Neuron (in vitro differentiated cells): ENCODE results near the gene DENND5B.
"Not testable (repeated sequence)": the region's sequence is repeated elsewhere in the genome, so short reads cannot be mapped to it uniquely, and the experiment has no call there.

ENCODE experiments used
- H2AFZ ChIP-seq: one replicate; pipeline ENCODE4 v1.6.1; 2013; ENCODE audit warnings: low read depth, mild to moderate bottlenecking, inconsistent platforms, low read length, moderate library complexity
- H3K27me3 ChIP-seq: one replicate; pipeline ENCODE4 v1.6.1; 2013; ENCODE audit warnings: low read length; ENCODE audit not compliant: insufficient read depth
- H3K36me3 ChIP-seq: one replicate; pipeline ENCODE4 v1.6.1; 2013; ENCODE audit warnings: low read length; ENCODE audit not compliant: insufficient read depth
- H3K4me1 ChIP-seq: one replicate; pipeline ENCODE4 v1.6.1; 2013; ENCODE audit warnings: low read length; ENCODE audit not compliant: insufficient read depth
- H3K4me3 ChIP-seq: 2 replicates; pipeline ENCODE4 v1.5.1; 2013; ENCODE audit warnings: mild to moderate bottlenecking, low read length, moderate library complexity
- H3K9me3 ChIP-seq: one replicate; pipeline ENCODE4 v1.6.1; 2013; ENCODE audit warnings: low read length

DENND5B gene

GRCh38 chr12:31506515-31507306 lies 84.2 kb downstream of the DENND5B start:
- H3K36me3 ChIP-seq, result no peaks in the 10 kb centered on the region
- H3K4me1 ChIP-seq, result peaks cover 3% of the 10 kb centered on the region
- no peak overlapping the region for H3K4me3 ChIP-seq
- peaks cover 5% of the 10 kb centered on the region for H3K9me3 ChIP-seq
- H2AFZ ChIP-seq, result no peak overlapping the region
- no peaks in the 10 kb centered on the region for H3K27me3 ChIP-seq

- H3K4me1 ChIP-seq, result peaks cover 3% of the 10 kb centered on the region
- H3K4me3 ChIP-seq, result no peak overlapping the region
- no peaks in the 10 kb centered on the region for H3K27me3 ChIP-seq
- H2AFZ ChIP-seq, result no peak overlapping the region
- peaks cover 1% of the 10 kb centered on the region for H3K36me3 ChIP-seq
- peaks cover 5% of the 10 kb centered on the region for H3K9me3 ChIP-seq
These were observed 86.2 kb downstream of the DENND5B start for GRCh38 chr12:31504625-31505222.

- H2AFZ ChIP-seq, H3K4me3 ChIP-seq, H3K4me1 ChIP-seq, H3K36me3 ChIP-seq, H3K27me3 ChIP-seq, H3K9me3 ChIP-seq: not testable (repeated sequence)
These were observed 89.9 kb downstream of the DENND5B start for GRCh38 chr12:31501014-31501413.

- Histone ChIP-seq H2AFZ (no peak overlapping the region), H3K27me3 (no peaks in the 10 kb centered on the region), H3K4me1 (no peaks in the 10 kb centered on the region), H3K9me3 (no peaks in the 10 kb centered on the region), H3K36me3 (peaks cover 13% of the 10 kb centered on the region), H3K4me3 (no peak overlapping the region)
These were observed 91.4 kb downstream of the DENND5B start for GRCh38 chr12:31499567-31499966.

- no peaks in the 10 kb centered on the region for H3K4me1 ChIP-seq
- H3K27me3 ChIP-seq, result no peaks in the 10 kb centered on the region
- no peaks in the 10 kb centered on the region for H3K9me3 ChIP-seq
- H2AFZ ChIP-seq, result no peak overlapping the region
- H3K36me3 ChIP-seq, result peaks cover 19% of the 10 kb centered on the region
- no peak overlapping the region for H3K4me3 ChIP-seq
These were observed 92.5 kb downstream of the DENND5B start for GRCh38 chr12:31498424-31498823.

- Histone ChIP-seq H3K4me1 (peaks cover 16% of the 10 kb centered on the region), H3K36me3 (peaks cover 23% of the 10 kb centered on the region), H3K27me3 (no peaks in the 10 kb centered on the region), H3K9me3 (no peaks in the 10 kb centered on the region), H3K4me3 (no peak overlapping the region), H2AFZ (no peak overlapping the region)
These were observed 94.7 kb downstream of the DENND5B start for GRCh38 chr12:31496257-31496656.

- Histone ChIP-seq H3K36me3 (peaks cover 38% of the 10 kb centered on the region), H2AFZ (no peak overlapping the region), H3K4me1 (peaks cover 16% of the 10 kb centered on the region), H3K9me3 (no peaks in the 10 kb centered on the region), H3K27me3 (no peaks in the 10 kb centered on the region), H3K4me3 (no peak overlapping the region)
These were observed 96.5 kb downstream of the DENND5B start for GRCh38 chr12:31494455-31494854.

- peaks cover 47% of the 10 kb centered on the region for H3K36me3 ChIP-seq
These were observed 98.2 kb downstream of the DENND5B start for GRCh38 chr12:31492599-31493196.

GRCh38 chr12:31491841-31492598 lies 98.9 kb downstream of the DENND5B start:
- H3K36me3 ChIP-seq, result peaks cover 52% of the 10 kb centered on the region
- no peak overlapping the region for H2AFZ ChIP-seq
- no peaks in the 10 kb centered on the region for H3K9me3 ChIP-seq
- H3K4me1 ChIP-seq, result peaks cover 16% of the 10 kb centered on the region
- no peak overlapping the region for H3K4me3 ChIP-seq
- H3K27me3 ChIP-seq, result no peaks in the 10 kb centered on the region

More at GRCh38 chr12:31492599-31493196, 98.2 kb downstream of the DENND5B start:
- Histone ChIP-seq H3K4me3 (no peak overlapping the region), H2AFZ (no peak overlapping the region), H3K27me3 (no peaks in the 10 kb centered on the region), H3K9me3 (no peaks in the 10 kb centered on the region), H3K4me1 (peaks cover 16% of the 10 kb centered on the region)

GRCh38 chr12:31491241-31491794 lies 99.6 kb downstream of the DENND5B start:
- peaks cover 16% of the 10 kb centered on the region for H3K4me1 ChIP-seq
- no peak overlapping the region for H3K4me3 ChIP-seq
- no peaks in the 10 kb centered on the region for H3K27me3 ChIP-seq
- peaks cover 53% of the 10 kb centered on the region for H3K36me3 ChIP-seq
- no peaks in the 10 kb centered on the region for H3K9me3 ChIP-seq
- no peak overlapping the region for H2AFZ ChIP-seq

- Histone ChIP-seq H3K36me3 (peaks cover 40% of the 10 kb centered on the region), H3K4me1 (peaks cover 25% of the 10 kb centered on the region), H2AFZ (no peak overlapping the region), H3K9me3 (peaks cover 4% of the 10 kb centered on the region), H3K27me3 (no peaks in the 10 kb centered on the region), H3K4me3 (no peak overlapping the region)
These were observed 102.1 kb downstream of the DENND5B start for GRCh38 chr12:31488737-31489338.

- Histone ChIP-seq H3K9me3 (peaks cover 4% of the 10 kb centered on the region), H3K27me3 (no peaks in the 10 kb centered on the region), H3K4me1 (peaks cover 9% of the 10 kb centered on the region), H2AFZ (no peak overlapping the region), H3K4me3 (no peak overlapping the region), H3K36me3 (peaks cover 30% of the 10 kb centered on the region)
These were observed 105.4 kb downstream of the DENND5B start for GRCh38 chr12:31485571-31485970.
